Loucy (cell line): Measurements from ENCODE around the gene TECTB.

Source experiments
- H2AFZ ChIP-seq: fragments of 200-600 bp; sonication (generic); 2 replicates; pipeline ENCODE4 v1.6.0; 2016; ENCODE audit warnings: antibody characterized with exemption, mild to moderate bottlenecking, low read length, moderate library complexity
- H3F3A ChIP-seq: fragments of 200-600 bp; 2 replicates; pipeline ENCODE4 v1.6.0; 2016; ENCODE audit warnings: antibody characterized with exemption, low read depth, mild to moderate bottlenecking
- H3K27me3 ChIP-seq: fragments of 200-600 bp; sonication (generic); 2 replicates; pipeline ENCODE4 v1.6.1; 2014; ENCODE audit warnings: low read length, mild to moderate bottlenecking; ENCODE audit not compliant: insufficient read depth, poor library complexity, severe bottlenecking
- H3K36me3 ChIP-seq: fragments of 200-600 bp; sonication (generic); 2 replicates; pipeline ENCODE4 v1.6.1; 2016; ENCODE audit warnings: low read length; ENCODE audit not compliant: insufficient read depth
- H3K4me1 ChIP-seq: fragments of 200-600 bp; sonication (generic); 2 replicates; pipeline ENCODE4 v1.5.1; 2014; ENCODE audit warnings: low read length, mild to moderate bottlenecking; ENCODE audit not compliant: insufficient read depth, poor library complexity, severe bottlenecking
- H3K4me2 ChIP-seq: fragments of 200-600 bp; sonication (generic); 2 replicates; pipeline ENCODE4 v1.6.0; 2014; ENCODE audit warnings: antibody characterized with exemption, low read length, low read depth, mild to moderate bottlenecking; ENCODE audit not compliant: poor library complexity, severe bottlenecking
- H3K4me3 ChIP-seq: fragments of 200-600 bp; sonication (generic); 2 replicates; pipeline ENCODE4 v1.5.1; 2014; ENCODE audit warnings: low read length, mild to moderate bottlenecking, mixed read lengths; ENCODE audit not compliant: poor library complexity, severe bottlenecking
- H3K79me2 ChIP-seq: fragments of 200-600 bp; sonication (generic); 2 replicates; pipeline ENCODE4 v1.6.1; 2014; ENCODE audit warnings: low read length; ENCODE audit not compliant: insufficient read depth
- H3K9ac ChIP-seq: fragments of 200-600 bp; sonication (generic); 2 replicates; pipeline ENCODE4 v1.6.0; 2014; ENCODE audit warnings: mild to moderate bottlenecking, low read depth, low read length, moderate library complexity; ENCODE audit not compliant: poor library complexity, severe bottlenecking
- H3K9me2 ChIP-seq: fragments of 200-600 bp; sonication (generic); replicated peaks from 2 replicates; pipeline ENCODE4 v1.6.1; 2016; ENCODE audit warnings: low read depth, low read length, mixed read lengths
- H3K9me3 ChIP-seq: fragments of 200-600 bp; sonication (generic); 2 replicates; pipeline ENCODE4 v1.6.1; 2014; ENCODE audit warnings: mild to moderate bottlenecking, antibody characterized with exemption, low read length, low read depth; ENCODE audit not compliant: insufficient read depth
- H4K20me1 ChIP-seq: fragments of 200-600 bp; sonication (generic); 2 replicates; pipeline ENCODE4 v1.6.0; 2014; ENCODE audit warnings: antibody characterized with exemption, low read length, mild to moderate bottlenecking; ENCODE audit not compliant: insufficient read depth, poor library complexity, severe bottlenecking
- CTCF ChIP-seq: fragments of 200-600 bp; sonication (generic); conservative IDR thresholded peaks from 2 replicates; pipeline ENCODE4 v1.5.1; 2014; ENCODE audit warnings: mild to moderate bottlenecking, antibody characterized with exemption, low read length
- EZH2phosphoT487 ChIP-seq: fragments of 200-600 bp; IDR thresholded peaks from 2 replicates; pipeline ENCODE4 v1.6.1; 2018; ENCODE audit warnings: antibody characterized with exemption, mild to moderate bottlenecking, moderate library complexity, borderline replicate concordance

The TECTB gene

GRCh38 chr10:112236486-112236885 is 46.7 kb upstream of the TECTB start:
- no peak overlapping the region for H3K4me3 ChIP-seq
- H2AFZ ChIP-seq: no peak overlapping the region
- no peaks in the 10 kb centered on the region for H3K4me1 ChIP-seq
- no peaks in the 10 kb centered on the region for H3K79me2 ChIP-seq
- H3K9me2 ChIP-seq: no peaks in the 10 kb centered on the region
- H3K9ac ChIP-seq: no peak overlapping the region
- no peaks in the 10 kb centered on the region for H4K20me1 ChIP-seq
- no peaks in the 10 kb centered on the region for H3K36me3 ChIP-seq
- no peak for TF ChIP-seq EZH2phosphoT487
- no peak for TF ChIP-seq CTCF
- H3F3A ChIP-seq: no peaks in the 10 kb centered on the region
- H3K27me3 ChIP-seq: no peaks in the 10 kb centered on the region
- H3K4me2 ChIP-seq: no peak overlapping the region
- H3K9me3 ChIP-seq: peaks cover 11% of the 10 kb centered on the region; the same call in 1 of the 2 replicates

- H3K4me1 ChIP-seq: no peaks in the 10 kb centered on the region
- no peaks in the 10 kb centered on the region for H3K27me3 ChIP-seq
Measured at GRCh38 chr10:112239347-112239746, 43.9 kb upstream of the TECTB start.

GRCh38 chr10:112240441-112240840 is 42.8 kb upstream of the TECTB start:
- Histone ChIP-seq H2AFZ (no peak overlapping the region), H3K4me1 (no peaks in the 10 kb centered on the region), H3K36me3 (no peaks in the 10 kb centered on the region), H3K9ac (no peak overlapping the region), H3K4me3 (no peak overlapping the region), H4K20me1 (no peaks in the 10 kb centered on the region), H3K9me2 (no peaks in the 10 kb centered on the region), H3F3A (no peaks in the 10 kb centered on the region), H3K4me2 (no peak overlapping the region), H3K27me3 (no peaks in the 10 kb centered on the region), H3K9me3 (peaks cover 11% of the 10 kb centered on the region; the same call in 1 of the 2 replicates), H3K79me2 (no peaks in the 10 kb centered on the region)
- TF ChIP-seq CTCF (no peak), EZH2phosphoT487 (no peak)

More at GRCh38 chr10:112239347-112239746, 43.9 kb upstream of the TECTB start:
- H3F3A ChIP-seq: no peaks in the 10 kb centered on the region
- H3K9me3 ChIP-seq: peaks cover 11% of the 10 kb centered on the region; the same call in 1 of the 2 replicates
- H3K9me2 ChIP-seq: no peaks in the 10 kb centered on the region
- H2AFZ ChIP-seq: no peak overlapping the region
- H3K4me2 ChIP-seq: no peak overlapping the region
- no peaks in the 10 kb centered on the region for H3K36me3 ChIP-seq
- H3K9ac ChIP-seq: no peak overlapping the region
- no peaks in the 10 kb centered on the region for H4K20me1 ChIP-seq
- H3K4me3 ChIP-seq: no peak overlapping the region
- H3K79me2 ChIP-seq: no peaks in the 10 kb centered on the region
- TF ChIP-seq EZH2phosphoT487: no peak
- TF ChIP-seq CTCF: no peak
